GM10847 (cell line): ENCODE measurements around the gene C9orf78.
A peak's percentile ranks its signal among the peaks of the same experiment; 100 is the strongest.

Source experiments
- POLR2A ChIP-seq: IDR thresholded peaks from 2 replicates; pipeline ENCODE4 v1.6.1; 2011; ENCODE audit not compliant: insufficient read length; ENCODE audit errors: extremely low read depth

The C9orf78 gene

DNA sequence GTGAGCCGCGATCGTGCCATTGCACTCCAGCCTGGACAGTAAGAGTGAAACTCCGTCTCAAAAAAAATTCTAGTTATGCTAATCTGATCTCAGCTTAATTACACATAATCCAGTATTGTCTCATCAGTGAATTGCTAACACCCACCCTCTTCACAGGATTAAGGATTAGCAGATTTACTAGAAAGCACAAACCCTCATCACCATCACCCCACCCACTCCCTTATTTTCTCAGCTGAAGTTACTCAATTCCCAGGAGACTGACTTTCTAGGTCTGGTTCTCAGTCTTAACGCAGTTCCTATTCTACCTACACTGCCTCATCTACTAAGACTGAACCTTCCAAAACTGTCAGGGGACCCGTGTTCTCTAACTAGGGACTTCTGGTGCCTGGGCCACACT is 23.1 kb downstream of the C9orf78 start:
- no peak for TF ChIP-seq POLR2A

DNA sequence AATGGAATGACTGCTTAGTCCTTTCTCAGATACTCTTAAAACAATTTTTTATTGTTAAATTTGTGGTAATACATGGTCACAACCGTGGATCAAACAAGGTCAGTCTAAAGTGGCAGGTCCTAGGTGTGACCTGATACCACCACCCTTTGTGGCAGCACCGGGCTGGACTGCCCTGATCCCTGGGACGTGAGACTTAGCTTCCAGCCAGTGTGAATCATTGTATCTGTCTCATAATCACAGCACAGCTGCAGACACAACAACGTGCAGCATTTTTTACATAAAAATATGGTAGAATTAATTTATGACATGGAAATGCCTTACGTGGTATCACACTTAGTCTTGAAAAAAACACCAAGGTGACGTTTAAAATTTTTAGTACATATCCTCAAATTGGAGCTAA is 24.3 kb downstream of the C9orf78 start:
- TF ChIP-seq POLR2A = no peak

DNA sequence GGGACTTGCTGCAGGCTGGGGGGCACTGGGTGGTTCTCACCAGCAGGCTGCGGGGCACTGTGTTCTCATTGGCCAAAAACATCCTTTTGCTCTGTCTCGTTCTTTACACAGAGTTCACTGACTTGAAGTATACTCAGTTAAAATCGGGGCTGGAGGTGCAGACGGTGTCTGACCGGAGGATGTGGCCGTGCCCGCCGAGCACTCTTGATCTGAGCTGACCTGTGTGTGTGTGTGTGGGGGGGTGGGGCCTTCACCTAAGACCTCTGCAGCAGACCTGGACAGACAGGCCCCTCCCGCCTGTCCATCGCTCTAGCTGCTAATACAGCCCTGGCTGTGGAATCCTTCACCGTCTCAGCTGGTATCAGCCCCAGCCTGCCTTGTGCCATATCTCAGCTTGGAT is 25.0 kb downstream of the C9orf78 start:
- no peak for TF ChIP-seq POLR2A

DNA sequence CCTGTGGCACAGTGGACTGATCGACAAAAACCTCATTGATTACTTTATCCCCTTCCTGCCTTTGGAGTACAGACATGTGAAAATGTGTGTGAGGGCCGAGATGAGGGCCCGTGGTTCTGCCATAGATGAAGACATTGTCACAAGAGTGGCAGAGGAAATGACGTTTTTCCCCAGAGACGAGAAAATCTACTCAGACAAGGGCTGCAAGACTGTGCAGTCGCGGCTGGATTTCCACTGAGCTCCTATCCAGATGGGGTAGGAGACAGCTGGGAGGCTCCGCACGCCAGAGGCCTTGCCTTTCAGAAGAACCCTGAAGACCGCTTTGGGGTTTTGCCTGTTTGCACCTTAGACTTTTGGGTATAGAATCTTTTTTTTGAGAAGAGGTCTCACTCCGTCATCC is 25.7 kb downstream of the C9orf78 start:
- TF ChIP-seq POLR2A = no peak

DNA sequence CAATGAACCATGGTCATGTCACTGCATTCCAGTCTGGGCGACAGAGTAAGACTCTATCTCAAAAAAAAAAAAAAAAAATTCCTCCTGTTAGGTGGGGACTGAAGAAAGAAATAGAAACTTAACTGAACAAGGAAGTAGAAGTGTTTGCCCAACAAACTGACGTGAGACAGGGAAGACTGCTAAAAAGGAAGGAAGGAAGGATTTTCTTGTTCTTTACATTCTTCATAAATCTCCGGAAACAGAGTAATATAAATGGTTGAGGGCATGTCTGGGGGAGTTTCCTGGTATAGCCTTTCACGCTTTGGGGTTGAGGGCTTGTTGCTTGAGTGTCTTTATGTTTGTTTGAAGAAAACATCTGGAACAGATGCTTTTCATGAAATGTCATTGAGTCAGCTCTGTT is 29.0 kb downstream of the C9orf78 start:
- TF ChIP-seq POLR2A = no peak

DNA sequence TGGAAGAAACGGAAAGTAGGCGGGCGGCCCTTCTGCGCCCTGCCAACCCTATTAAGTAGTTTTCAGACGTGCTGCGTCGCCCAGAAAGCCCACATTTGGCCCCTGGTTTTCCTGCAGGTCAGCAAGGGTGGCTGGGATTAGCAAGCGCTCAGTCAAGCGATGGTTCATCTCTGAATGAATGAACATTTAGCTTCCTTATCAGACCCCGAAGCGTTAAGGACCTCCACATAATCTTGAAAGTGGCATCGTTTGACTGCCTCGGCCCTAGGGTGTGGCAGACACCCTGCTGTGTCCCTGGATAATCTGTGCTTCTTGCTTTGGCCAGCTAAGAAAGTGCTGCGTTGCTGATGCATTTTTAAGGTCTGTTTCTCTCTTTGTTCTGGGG is 31.4 kb downstream of the C9orf78 start:
- no peak for TF ChIP-seq POLR2A

DNA sequence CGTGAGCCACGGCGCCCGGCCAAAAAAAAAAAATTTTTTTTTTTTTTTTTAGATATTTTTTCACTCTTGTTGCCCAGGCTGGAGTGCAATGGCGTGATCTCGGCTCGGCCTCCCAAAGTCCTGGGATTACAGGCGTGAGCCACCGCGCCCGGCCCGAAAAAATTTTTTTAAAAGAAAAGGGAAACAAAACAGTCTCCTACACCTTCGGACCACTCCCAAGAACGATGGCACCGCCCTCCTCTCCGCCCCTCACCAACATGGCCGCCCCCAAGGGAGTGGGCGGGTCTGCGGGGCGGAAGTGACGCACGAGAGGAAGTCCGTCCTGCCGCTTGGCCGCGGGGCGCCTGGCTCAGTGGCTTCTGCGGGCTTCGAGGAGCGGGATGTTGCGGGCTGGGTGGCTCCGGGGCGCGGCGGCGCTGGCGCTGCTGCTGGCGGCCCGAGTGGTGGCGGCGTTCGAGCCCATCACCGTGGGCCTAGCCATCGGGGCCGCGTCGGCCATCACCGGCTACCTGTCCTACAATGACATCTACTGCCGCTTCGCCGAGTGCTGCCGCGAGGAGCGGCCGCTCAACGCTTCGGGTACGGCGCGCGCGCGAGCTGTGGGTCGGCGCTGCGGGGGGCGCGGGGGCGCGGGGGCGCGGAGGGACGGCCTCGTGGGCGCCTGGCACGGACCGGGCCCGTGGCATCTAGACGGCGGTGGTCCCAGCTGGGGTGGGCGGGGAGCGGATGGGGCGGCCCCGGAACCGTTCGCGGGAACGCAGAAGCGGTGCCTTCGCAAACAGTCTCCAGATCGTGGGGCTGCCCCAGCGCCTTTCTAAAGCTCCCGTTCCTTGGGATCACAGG is 32.0 kb downstream of the C9orf78 start, which contains the start of gene TOR1B:
Gene TOR1B, plus strand, starts transcription at position 352 of the 843 bp plus-strand sequence. Its CDS starts 29 bp downstream, at position 381.
- peak; percentile 72 for TF ChIP-seq POLR2A

DNA sequence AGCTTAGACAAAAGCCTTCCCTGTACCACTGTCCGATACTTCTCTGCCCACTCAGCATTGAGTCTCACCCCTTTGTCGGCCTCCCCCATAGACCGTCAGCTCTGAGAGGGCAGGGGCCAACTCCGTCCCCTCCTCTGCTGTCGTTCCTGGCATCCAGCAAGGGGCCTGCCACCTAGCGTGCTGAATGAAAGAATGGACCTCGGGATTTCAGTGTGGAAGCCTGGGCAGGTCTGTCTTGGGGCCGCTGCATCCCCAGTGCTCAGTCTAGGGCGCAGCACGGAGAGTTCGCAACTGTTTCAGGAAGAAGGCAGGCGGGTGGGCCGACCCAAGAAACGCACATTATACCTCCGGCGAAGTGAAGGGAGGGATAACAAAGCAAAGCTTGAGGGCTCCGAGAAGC is 33.6 kb downstream of the C9orf78 start:
- TF ChIP-seq POLR2A = no peak

DNA sequence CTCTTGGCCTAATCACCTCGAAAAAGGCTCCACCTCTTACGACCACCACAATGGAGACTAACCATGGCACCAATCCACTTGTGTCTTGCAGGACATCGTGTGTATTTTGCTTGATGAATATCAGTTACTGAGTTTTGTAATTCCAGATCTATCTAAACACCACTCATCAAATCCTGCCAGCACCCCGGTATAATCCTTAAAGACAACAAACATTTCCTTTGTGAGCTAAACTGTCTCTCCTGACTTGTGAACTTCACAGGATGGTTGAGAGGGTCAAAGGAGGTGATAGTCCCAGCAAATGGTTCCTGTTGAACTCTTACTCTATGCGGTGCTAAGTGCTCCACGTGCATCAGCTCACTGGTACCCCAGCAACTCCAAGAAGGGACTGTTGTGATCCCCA is 36.1 kb downstream of the C9orf78 start:
- TF ChIP-seq POLR2A = no peak

DNA sequence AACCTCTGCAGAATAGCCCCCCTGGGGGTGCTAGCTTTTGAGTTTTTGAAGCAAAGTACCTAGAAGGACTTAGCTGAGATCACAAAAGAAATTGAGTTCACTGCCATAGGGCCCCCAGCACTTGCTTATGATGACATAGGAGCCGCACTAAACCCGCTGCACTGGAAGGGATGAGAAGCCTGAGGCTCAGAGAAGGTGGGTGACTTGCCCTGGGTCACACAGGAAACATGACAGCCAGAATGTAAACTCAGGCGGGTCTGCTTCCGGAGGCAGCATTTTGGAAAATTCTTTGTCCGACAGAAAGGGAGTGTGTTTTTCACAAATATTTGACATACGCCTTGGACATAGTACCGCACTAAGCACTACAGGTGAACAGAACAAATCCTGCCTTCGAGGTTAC is 40.5 kb downstream of the C9orf78 start:
- no peak for TF ChIP-seq POLR2A

DNA sequence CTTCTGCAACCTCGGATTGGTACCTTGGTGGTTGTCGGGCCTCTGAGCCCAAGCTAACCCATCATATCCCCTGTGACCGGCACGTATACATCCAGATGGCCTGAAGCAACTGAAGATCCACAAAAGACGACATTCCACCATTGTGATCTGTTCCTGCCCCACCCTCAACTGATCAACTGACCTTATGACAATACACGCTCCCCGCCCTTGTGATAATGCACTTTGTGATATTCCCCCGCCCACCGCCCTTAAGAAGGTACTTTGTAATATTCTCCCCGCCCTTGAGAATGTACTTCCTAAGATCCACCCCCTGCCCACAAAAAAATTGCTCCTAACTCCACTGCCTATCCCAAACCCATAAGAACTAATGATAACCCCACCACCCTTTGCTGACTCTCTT is 48.6 kb downstream of the C9orf78 start:
- no peak for TF ChIP-seq POLR2A

DNA sequence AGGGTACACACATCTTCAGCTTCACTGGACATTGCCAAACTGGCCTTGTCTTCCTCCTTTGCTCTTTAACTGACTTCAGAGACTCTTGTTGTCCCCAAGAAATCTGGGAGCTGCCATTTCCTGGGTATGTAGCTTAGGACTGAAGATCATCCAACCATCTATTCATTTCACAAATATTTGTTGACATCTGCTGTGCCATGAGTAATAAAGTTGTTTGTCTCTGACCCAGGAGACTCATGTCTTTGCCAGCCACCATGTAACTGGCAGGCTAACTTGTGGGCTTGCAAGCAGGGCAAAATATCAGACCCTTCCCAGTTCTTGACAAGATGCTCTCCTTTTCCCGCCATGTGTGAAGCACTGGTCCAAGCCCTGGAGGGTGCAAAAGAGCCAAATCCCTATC is 49.2 kb downstream of the C9orf78 start:
- TF ChIP-seq POLR2A = no peak

DNA sequence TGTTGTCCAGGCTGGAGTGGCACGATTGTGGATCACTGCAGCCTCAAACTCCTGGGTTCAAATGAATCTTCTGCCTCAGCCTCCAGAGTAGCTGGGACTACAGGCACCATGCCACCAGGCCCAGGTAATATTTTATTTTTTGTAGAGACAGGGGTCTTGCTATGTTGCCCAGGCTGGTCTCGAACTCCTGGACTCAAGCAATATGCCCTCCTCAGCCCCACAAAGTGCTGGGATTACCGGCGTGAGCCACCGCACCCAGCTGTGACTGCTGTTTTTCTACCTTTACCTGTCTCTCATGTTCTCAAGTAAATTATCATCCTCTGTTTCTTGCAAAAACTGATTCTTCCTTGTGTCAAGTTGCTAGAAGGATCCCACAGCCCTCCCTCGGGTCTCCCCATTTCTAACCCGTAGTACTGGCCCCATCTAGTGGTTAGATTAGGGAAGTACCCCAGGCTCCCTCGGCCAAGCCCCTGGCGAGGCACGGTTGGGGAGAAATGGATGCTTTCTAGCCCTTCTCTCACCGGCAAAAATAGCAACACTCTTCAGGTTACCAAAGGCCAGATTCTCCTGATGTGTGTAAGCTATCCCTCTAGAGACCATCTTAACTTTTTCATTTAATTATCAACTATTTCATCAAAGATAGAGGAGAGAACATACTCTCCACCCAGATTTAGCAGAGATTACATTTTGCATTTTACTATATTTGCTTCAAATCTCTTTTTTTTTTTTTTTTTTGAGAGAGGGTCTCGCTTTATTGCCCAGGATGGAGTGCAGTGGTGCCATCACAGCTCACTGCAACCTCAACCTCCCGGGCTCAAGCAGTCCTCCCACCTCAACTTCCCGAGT is 51.3 kb downstream of the C9orf78 start:
- TF ChIP-seq POLR2A = no peak

DNA sequence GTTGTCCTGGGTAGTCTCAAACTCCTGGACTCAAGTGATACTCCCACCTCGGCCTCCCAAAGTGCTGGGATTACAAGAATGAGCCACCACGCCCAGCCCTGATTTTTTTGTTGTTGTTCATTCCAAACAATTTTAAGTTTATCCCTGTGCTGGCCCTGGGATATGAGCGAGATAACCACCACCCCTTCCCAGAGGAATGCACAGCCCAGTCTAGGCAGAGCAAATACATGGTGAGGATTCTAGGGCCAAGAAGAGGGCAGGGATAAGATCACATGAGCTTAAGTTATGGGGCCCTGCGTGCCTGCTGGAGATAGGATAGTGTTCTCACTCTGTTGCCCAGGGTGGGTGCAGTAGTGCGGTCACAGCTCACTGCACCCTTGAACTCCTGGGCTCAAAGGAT is 53.1 kb downstream of the C9orf78 start:
- TF ChIP-seq POLR2A = no peak

DNA sequence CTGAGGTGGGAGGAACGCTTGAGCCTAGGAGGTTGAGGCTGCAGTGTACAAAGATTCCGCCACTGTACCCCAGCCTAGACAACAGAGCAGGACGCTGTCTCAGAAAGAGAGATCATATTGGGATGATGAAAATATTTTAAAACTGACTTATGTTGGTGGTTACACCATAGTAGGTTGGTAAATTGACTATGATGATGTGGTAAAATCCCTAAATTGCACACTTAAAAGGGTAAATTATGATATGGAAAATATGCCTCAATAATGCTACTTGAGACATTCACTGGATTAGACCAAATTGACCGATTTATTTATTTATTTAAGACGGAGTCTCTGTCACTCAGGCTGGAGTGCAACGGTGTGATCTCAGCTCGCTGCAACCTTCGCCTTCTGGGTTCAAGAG is 53.9 kb downstream of the C9orf78 start:
- no peak for TF ChIP-seq POLR2A

DNA sequence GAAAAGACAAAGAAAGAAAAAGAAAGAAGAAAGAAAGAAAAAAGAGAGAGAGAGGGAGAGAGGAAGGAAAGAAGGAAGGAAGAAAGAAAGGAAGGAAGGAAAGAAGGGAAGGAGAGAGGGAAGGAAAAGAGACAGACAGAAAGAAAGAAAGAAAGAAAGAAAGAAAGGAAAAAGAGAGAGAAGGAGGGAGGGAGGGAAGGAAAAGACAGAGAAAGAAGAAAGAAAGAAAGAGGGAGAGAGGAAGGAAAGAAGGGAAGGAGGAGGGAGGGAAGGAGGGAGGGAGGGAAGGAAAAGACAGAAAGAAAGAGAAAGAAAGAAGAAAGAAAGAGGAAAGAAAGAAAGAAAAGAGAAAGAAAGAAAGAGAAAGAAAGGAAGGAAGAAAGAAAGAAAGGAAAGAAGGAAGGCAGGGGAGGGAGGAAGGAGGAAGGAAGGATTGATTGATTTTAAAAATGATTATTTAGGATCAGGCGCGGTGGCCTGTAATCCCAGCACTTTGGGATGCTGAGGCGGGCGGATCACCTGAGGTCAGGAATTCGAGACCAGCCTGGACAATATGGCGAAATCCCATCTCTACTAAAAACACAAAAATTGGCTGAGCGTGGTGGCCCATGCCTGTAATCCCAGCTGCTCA is 55.4 kb downstream of the C9orf78 start:
- TF ChIP-seq POLR2A = no peak
